ENCODE results near the gene ALG1.

Gene ALG1

DNA sequence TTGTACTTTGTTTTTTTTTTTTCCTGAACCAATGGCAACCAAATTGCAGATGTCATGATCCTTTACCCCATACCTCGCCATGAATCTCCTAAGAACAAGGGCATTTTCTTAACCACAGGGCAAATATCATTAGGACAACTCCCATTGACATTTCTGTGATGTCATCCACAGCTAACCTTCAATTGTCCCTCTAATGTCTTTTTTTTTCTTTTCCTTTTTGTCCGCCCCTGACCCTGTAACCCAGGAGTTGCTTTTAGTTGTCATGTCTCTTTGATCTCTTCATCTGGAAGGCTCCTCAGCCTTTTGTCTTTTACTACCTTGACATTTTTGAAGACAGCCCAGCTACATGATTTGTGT lies 37.5 kb upstream of the ALG1 start:
- in situ Hi-C loops (cut with MboI; ENCODE audit: low sequenced_read_pairs, unreplicated experiment), result no loop called here
- TF ChIP-seq CTCF (IDR thresholded peaks at IDR 0.05; ENCODE audit: borderline replicate concordance, control extremely low read depth, extremely low read depth, insufficient read depth, missing control alignments), result no peak
- no peak for DNase-seq (ENCODE audit: low spot score)

DNA sequence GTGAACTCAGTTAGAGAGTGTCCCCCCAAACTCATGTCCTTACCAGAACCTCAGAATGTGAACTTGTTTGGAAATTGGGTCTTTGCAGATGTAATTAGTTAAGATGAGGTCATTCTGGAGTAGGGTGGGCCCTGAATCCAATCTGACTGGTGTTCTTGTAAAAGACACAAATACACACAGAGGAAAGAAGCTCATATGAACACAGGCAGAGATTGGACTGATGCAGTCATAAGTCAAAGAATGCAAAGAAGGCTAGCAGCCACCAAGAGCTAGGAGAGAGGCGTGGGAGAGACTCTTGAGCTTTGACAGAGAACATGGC lies 35.8 kb upstream of the ALG1 start:
- in situ Hi-C loops (cut with MboI; ENCODE audit: low sequenced_read_pairs, unreplicated experiment), result no loop called here
- no peak for TF ChIP-seq CTCF (IDR thresholded peaks at IDR 0.05; ENCODE audit: borderline replicate concordance, control extremely low read depth, extremely low read depth, insufficient read depth, missing control alignments)
- no peak for DNase-seq (ENCODE audit: low spot score)

- in situ Hi-C loops (cut with MboI; ENCODE audit: low sequenced_read_pairs, unreplicated experiment), result no loop called here
- TF ChIP-seq CTCF (IDR thresholded peaks at IDR 0.05; ENCODE audit: borderline replicate concordance, control extremely low read depth, extremely low read depth, insufficient read depth, missing control alignments), result no peak
- DNase-seq (ENCODE audit: low spot score), result no peak
Observed at GRCh38 chr16:5036228-5037156, 35.2 kb upstream of the ALG1 start.

DNA sequence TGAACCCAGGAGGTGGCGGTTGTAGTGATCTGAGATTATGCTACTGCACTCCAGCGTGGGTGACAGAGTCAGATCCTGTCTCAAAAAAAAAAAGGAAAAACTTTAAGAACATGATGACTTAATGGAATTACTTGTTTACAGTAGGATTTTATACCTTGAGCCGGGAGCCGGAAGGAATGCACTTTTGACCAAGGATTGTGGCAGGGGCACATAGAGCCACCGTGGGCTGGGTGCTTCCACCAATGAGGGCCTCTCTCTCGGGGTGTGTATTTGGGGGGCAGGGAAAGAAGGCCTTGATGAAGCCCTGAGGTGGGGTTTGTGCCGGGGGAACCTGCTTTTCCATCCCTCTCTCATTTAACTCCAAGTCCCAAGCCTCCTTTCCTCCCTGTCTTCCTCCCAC lies 31.2 kb upstream of the ALG1 start:
- in situ Hi-C loops (cut with MboI; ENCODE audit: low sequenced_read_pairs, unreplicated experiment), result no loop called here
- no peak for TF ChIP-seq CTCF (IDR thresholded peaks at IDR 0.05; ENCODE audit: borderline replicate concordance, control extremely low read depth, extremely low read depth, insufficient read depth, missing control alignments)
- no peak for DNase-seq (ENCODE audit: low spot score)

DNA sequence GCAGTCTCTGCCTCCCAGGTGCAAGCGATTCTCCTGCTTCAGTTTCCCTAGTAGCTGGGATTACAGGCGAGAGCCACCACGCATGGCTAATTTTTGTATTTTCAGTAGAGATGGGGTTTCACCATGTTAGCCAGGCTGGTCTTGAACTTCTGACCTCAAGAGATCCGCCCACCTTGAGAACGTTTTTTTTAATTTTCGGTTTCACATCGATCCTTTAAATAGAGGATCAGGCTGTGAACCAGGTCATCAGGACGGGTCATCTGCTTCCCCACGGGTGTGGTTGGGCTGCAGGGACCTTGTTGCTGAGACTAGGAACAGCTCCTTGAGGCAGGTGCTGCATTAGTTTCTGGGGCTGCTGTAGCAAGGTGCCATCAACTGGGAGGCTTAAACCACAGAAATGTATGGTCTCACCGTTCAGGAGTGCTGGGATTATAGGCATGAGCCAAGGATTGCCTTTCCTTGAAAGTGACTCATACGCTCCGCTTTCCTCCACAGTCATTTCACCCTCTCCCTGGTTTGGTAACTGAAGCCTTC lies 30.0 kb upstream of the ALG1 start:
- TF ChIP-seq CTCF (IDR thresholded peaks at IDR 0.05; ENCODE audit: borderline replicate concordance, control extremely low read depth, extremely low read depth, insufficient read depth, missing control alignments), result no peak
- in situ Hi-C loops (cut with MboI; ENCODE audit: low sequenced_read_pairs, unreplicated experiment), result no loop called here
- peak; percentile 68 for DNase-seq (ENCODE audit: low spot score)

DNA sequence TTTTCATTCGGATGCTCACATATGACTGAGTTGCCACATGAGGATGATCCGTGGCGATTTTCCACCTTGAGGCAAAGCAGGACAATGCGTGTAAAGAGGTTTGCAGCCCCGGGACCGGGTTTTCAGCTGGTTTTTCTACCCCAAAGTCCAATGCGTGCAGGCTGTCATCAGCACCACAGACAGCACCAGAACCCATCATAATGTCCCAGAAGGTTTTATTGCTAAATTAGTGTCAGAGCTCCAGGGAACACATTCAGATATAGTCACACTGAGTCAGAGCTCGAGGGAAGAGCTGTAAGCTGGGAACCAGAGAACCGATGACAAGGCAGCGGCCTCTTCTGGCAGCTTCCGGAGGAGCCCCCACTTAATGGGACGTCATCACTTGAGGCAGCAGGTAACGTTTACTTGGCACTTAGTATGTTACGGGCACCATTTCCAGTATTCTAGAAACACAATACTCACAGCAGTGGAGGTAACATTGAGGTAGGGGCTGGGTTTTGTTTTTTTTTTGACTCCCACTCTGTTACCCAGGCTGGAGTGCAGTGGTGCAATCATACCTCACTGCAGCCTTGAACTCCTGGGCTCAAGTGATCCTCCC lies 29.0 kb upstream of the ALG1 start:
- DNase-seq (ENCODE audit: low spot score), result no peak
- in situ Hi-C loops (cut with MboI; ENCODE audit: low sequenced_read_pairs, unreplicated experiment), result no loop called here
- TF ChIP-seq CTCF (IDR thresholded peaks at IDR 0.05; ENCODE audit: borderline replicate concordance, control extremely low read depth, extremely low read depth, insufficient read depth, missing control alignments), result peak; percentile 8

Data from GM13976 (cell line).